ENCODE results near the gene P3H4.

Gene P3H4

DNA sequence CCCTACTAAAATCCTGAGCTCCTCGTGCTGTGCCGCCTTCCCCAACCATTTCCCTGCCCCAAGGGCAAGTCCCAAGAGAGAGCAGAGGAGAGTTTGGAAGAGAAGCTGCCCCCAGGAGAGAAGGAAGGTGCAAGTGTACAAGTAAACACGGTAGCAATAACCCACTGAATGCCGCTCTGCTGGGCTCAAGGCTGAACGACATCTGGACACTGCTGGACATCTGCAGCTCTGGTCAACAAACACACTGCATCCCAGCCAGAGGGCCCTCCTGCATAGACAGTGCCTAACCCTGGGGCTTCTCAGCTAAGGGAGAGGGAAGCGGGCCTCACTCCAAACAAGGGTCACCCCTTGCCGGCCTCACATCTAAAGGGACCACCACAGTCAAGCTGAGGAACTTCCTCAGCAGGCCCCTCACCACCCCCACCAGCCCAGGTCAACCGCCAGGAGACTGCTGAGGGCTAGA lies 38.0 kb downstream of the P3H4 start:
- intact Hi-C loops (cut with DNase I), result no loop called here
- peak in 1 of 10 donors; percentile 50 for DNase-seq

DNA sequence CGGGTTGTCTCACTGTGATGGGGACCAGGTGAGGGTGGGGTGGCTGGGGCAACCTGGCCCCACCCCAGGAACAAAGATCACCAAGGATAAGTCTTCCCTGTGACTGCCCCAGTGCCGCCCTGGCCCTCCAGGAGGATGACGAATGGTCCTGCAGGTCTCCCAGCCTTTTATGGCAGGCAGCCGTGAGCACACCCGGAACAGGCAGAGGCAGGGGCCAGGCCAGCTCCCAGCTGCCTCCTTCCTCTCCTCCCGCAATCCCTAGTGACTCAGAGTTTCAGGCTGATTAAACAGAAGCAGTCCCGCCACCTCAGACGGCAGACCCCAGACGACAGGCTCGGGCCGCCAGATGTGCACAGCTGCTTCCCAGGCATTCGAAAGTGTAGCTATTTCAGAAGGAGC lies 38.6 kb downstream of the P3H4 start:
- DNase-seq, result no peak
- intact Hi-C loops (cut with DNase I), result no loop called here

DNA sequence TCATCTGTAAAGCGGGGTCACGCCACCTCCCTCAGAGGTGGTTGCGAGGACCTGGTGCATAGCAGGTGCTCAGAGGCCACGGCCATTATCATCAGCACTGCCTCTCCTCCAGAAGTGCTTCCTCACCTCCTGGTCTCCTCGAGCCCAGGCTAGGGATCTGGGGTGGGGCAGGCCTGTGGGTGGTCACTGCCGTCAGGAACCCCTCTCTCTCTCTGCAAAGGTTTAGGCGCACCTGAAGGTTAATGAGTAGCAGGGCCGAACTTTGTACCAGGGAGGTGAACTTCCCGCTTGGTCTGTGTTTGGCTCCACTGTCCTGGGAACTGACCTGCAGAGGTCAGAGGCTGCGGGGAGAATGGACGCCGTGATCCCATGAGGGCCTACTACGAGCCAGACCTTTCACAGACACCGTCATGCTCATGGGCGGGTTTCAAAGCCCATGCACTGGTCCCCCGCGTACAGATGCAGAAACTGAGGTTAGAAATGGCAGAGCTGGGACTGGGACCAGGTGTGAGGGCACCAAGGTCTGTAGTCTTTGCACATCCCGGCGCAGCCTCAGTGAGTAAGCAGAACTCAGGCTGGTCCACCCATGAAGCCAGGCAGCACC lies 39.1 kb downstream of the P3H4 start:
- no peak for DNase-seq
- intact Hi-C loops (cut with DNase I), result no loop called here

DNA sequence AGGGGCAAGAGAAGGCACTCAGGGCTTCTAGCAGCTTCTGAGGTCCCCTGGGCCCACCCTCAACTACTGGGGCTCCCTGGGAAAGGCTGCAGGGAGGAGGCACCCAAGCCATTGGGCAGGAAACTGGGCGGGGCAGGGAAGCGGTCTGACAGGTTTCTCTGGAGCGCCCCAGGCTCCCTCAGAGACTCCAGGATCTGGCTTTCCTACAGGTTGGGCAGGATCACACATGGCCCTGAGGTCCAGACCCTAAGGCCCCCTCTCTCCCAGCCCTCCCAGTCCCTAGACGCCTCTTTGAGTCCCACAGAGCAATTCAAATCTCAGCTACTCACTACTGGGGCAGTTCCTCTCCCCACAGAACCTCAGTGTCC lies 39.5 kb downstream of the P3H4 start:
- intact Hi-C loops (cut with DNase I), result no loop called here

DNA sequence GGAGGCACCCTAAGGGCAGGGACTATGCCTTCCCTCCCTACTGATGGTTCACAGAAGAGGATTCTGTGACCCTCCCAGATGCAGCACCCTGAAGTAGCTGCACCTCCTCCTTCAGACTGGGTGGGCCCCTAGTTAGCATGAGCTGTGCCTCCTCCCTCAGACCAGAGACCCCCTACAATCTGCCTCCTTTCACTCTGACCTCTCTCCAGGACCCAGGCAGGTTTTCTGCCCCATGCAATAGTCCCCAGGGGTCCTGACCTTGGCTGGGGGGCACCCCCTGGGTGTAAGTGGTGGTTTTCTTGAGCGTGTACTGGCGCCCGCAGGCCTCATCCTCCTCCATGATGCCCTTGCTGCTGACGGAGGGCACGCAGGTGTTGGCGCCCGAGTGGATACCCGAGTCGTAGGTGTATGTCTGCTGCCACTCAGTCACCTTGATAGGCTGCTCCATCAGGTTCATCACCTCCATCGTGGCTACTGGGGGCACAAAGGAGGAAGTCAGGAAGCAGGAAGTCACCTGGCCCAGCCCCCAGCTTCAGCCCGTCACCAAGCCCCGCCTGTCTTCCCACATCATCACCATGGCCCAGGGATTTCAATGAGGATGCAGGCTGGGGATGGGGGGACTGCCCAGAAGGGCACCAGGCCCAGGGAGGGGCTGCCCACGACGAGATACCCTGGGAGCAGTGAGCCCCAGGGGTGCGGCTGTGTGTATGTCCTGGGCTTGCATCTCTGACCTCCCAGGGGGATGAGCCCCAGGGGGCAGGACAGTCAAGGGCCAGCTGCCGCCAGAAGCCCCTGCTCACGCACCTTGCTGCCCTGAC lies 40.2 kb downstream of the P3H4 start:
- intact Hi-C loops (cut with DNase I), result no loop called here

More for the DNA sequence above, 39.5 kb downstream of the P3H4 start:
- no peak for DNase-seq

DNA sequence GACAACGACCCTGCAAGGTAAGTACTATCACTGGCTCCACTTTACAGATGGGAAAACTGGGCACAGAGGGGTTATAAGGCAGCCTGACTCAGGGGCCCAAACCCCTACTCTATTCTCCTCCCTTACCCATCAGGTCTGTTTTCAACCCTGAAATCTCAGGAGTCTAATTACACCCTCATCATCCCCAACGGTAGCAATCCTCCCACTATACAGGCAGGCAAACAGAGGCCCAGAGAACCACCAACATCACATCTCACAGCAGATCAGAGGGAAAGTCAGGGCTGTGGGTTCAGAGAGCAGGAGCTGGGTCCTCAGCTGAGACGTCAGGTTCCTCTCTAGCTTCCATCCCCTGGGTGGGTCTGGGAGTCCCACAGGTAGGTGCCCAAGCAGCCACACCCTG lies 41.8 kb downstream of the P3H4 start:
- no peak for DNase-seq
- intact Hi-C loops (cut with DNase I), result no loop called here

More for the DNA sequence above, 40.2 kb downstream of the P3H4 start:
- no peak for DNase-seq

DNA sequence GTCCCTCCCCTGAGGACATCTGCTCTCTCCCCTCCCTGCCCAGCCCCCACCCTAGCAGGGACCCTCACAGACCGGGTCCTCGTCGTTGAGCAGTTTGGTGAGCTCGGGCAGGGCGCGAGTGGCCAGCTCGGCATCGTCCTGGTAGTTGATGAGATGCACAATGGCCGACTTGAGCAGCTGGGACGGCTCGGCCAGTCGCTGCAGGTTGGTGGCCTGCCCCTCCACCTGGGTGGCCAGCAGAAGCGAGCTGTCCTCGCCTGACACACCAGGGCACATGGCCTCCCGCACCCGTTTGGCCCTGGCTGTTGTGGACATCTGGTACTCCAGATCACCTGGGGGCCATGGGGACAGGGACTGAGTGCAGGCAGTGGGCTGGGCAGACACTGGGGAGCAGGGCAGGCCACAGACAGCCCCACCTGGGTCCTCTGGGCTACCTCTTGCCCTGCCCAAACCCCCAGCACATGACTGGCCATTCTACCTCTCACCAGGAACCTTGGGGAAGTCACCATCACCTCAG lies 42.3 kb downstream of the P3H4 start:
- intact Hi-C loops (cut with DNase I), result no loop called here

DNA sequence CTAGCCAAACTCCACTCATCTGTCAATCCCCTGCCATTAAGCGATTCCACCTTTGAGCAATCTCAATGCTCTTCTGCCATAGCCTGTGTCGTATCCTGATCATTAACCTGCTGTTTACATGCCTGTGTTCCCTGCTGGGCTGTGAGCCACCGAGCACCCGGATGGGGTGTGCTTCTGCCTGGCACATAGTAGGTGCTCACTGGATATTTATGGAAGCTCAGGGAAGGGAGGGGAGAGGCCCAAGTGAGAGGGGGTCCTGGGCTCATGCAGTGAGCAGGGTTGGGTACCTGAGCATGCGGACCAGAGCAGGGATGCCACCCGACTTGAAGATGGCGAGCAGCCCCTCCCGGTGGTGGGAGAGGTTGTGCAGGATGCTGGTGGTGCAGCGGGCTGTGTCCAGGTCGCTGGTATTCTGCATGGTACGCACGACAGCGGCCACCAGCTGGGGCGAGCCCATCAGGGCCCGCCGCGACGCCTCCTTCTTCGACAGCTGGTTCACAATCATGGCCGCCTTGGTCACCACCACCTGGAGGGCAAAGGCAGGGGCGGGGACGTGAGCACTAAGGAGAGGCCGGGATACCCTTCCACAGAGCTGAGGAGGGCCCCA lies 43.0 kb downstream of the P3H4 start:
- intact Hi-C loops (cut with DNase I), result no loop called here

More for the DNA sequence above, 42.3 kb downstream of the P3H4 start:
- no peak for DNase-seq

DNA sequence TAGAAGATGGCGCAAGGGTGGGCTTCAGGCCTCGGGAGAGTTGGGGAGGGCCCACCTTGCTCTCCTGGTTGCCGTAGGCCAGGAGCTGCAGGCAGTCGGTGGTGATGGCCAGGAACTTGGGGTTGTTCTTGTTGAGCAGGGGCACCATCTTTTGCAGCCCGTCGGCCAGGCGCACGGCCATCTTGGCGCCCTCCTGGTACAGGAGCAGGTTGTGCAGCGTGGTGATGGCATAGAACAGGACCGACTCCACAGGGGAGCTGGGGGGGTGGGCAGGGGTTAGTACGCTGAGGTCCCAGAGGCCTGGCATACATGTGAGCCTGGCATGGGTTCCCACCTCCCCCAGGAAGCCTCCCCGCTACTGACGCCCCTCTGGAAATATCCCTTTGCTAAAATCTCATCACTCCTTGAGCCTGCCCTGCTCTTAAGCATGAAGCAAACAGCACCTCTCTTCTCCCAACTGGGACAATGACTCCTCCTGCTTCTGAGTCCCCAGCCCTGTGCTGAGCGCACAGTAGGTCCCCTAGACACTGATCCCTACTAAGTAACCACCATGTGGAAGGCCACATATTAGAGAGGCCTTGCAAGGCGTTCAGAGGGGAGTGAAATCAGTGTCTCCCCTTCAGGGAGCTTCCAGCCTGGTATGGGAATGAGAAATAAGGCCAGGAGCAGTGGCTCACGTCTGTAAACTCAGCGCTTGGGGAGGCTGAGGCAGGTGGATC lies 44.3 kb downstream of the P3H4 start:
- intact Hi-C loops (cut with DNase I), result no loop called here

More for the DNA sequence above, 43.0 kb downstream of the P3H4 start:
- no peak for DNase-seq

DNA sequence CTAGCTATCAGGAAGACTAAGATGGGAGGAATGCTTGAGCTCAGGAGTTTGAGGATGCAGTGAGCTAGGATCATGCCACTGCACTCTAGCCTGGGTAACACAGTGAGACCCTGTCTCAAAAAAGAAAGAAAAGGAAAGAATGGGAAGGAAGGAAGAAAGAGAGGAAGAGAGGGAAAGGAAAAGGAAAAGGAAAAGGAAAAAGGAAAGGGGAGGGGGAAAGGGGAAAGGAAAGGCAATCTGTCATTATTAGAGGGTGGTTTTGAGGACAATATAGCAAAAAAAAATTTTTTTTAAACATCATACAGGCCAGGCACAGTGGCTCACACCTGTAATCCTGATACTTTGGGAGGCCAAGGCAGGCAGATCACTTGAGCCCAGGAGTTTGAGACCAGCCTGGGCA lies 45.6 kb downstream of the P3H4 start:
- intact Hi-C loops (cut with DNase I), result no loop called here
- no peak for DNase-seq

More for the DNA sequence above, 44.3 kb downstream of the P3H4 start:
- no peak for DNase-seq

DNA sequence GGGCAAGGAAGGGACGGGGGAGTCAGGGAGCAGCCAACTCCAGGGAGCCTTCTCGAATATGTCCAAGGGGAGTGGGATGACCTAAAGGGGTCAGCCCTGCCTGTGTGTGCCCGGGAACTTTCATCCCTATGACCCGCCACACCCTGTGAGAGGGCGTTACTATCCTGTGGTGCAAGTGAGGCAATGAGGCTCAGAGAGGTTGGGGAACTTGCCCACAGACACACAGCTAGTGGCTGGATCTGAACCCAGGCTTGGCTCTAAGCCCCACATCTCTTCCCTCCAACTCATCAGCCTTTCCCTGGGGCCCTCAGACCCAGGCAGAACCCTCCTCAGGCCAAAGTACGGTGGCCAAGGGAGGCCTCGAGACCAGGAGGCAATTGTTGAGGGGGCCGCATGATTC lies 48.4 kb downstream of the P3H4 start:
- intact Hi-C loops (cut with DNase I), result no loop called here
- no peak for DNase-seq

DNA sequence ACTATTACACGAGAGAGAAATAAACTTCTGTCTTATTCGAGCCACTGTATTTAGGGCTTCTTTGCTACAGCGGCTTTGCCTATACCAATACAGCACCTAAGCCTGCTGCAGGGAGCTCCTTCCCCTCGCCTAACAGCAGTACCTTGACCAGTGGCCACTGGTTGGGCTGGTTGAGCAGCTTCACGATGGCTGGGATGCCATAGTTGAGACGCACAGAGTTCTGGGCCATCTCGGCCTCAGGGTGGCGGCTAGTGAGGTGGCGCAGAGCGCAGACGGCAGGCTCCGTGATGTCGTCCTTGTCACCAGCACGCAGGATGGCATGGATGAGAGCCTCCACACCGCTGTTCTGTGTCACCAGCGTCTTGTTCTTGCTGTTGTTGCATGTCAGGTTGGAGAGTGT lies 48.9 kb downstream of the P3H4 start:
- DNase-seq, result no peak
- intact Hi-C loops (cut with DNase I), result no loop called here

DNA sequence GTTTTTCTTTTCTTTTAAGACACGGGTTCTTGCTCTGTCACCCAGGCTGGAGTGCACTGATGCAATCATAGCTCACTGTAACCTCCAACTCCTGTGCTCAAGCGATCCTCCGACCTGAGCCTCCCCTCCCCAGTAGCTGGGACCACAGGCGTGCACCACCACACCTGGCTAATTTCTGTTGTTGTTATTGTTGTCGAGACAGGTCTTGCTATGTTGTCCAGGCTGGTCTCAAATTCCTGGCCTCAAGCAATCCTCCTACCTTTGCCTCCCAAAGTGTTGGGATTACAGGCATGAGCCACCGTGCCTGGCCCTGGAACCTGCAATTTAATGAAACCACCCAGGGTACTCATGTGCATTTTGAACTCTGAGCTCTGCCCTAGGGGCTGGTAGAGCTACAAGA lies 49.4 kb downstream of the P3H4 start:
- intact Hi-C loops (cut with DNase I), result no loop called here
- DNase-seq, result no peak

DNA sequence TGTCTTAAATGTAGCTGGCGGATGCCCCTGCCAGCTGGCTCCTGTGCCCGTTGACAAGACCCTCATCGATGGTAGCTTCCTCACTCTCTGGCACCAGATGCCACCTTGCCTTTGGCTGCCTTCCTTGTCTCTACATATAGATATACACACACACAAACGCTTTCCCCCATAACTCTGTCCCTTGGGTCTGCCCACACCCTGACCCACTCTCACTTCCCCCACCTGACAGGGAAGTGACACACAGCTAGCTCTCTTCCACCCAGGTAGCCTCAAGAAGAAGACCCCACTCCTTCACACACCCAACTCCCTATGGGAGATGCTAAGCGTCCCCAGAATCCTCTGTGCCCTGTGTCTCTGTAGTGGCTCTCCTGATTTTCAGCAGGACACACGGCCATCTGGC lies 50.9 kb downstream of the P3H4 start:
- DNase-seq, result no peak
- intact Hi-C loops (cut with DNase I), result no loop called here

DNA sequence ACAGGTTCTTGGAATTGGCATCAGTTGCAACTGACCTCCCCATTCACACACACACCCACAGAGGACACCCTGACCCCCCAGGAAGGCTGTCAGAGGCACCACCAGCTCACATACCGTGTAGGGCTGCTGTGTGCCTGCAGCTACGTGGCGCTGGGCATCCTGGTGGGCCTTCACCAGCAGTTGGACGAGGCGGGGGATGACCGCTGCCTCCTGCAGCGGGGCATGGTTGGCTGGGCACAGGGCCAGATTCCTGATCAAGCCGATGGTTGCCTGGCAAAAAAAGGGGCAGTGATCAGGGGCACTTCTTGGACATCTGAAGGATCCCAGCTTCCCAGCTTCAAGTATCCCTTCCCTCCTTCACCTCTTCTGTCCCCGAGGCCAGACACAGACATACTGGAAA lies 53.1 kb downstream of the P3H4 start:
- intact Hi-C loops (cut with DNase I), result no loop called here
- no peak for DNase-seq

DNA sequence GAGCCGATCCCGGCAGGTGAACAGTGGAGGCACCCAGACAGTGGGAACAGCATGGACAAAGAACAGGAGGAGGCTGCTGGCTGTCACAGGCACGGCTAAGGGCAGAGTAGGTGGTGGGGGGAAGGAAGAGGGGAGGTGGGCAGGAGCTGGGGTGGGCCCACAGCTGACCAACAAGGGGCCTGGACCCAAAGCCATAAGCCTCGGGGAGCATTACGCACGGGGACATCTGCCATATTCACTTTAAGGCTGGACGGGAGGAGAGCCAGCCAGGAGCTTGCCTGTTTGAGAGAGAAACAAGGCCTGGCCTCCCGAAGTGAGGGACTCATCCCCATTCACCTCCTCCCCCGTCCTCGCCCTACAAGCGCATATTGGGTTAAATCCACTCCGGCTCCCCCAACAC lies 57.7 kb downstream of the P3H4 start:
- intact Hi-C loops (cut with DNase I), result no loop called here

More for the DNA sequence above, 57.7 kb downstream of the P3H4 start:
- no peak for DNase-seq

Measured in posterior cingulate gyrus (tissue), 11 donors.